Lower leg skin (tissue), 3 donors: Measurements from ENCODE around the gene CSNK2B.

ENCODE experiments used
- POLR2A ChIP-seq, 2 donors: fragments of 450-650 bp; IDR thresholded peaks; one replicate each; pipeline ENCODE4 v1.6.1; 2016 to 2017; ENCODE audit warnings: antibody characterized with exemption in 2 of 2, mild to moderate bottlenecking in 1 of 2, moderate library complexity in 1 of 2
- TF ChIP-seq, protein P1 (sequence below), 3 donors: fragments of 450-650 bp; IDR thresholded peaks; one replicate each; pipeline ENCODE4 v1.5.1; 2016; ENCODE audit warnings: antibody characterized with exemption in 3 of 3, mild to moderate bottlenecking in 3 of 3, moderate library complexity in 2 of 3

GRCh38 chr6:31639449-31639861, 26.4 kb upstream of the CSNK2B start:
- TF ChIP-seq, protein P1, sequence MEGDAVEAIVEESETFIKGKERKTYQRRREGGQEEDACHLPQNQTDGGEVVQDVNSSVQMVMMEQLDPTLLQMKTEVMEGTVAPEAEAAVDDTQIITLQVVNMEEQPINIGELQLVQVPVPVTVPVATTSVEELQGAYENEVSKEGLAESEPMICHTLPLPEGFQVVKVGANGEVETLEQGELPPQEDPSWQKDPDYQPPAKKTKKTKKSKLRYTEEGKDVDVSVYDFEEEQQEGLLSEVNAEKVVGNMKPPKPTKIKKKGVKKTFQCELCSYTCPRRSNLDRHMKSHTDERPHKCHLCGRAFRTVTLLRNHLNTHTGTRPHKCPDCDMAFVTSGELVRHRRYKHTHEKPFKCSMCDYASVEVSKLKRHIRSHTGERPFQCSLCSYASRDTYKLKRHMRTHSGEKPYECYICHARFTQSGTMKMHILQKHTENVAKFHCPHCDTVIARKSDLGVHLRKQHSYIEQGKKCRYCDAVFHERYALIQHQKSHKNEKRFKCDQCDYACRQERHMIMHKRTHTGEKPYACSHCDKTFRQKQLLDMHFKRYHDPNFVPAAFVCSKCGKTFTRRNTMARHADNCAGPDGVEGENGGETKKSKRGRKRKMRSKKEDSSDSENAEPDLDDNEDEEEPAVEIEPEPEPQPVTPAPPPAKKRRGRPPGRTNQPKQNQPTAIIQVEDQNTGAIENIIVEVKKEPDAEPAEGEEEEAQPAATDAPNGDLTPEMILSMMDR (IDR thresholded peaks at IDR 0.05) = no peak
- TF ChIP-seq POLR2A (IDR thresholded peaks at IDR 0.05) = no peak
